Measurements from ENCODE around the gene FLNB. TPM values are rescaled to one million over a fixed set of nuclear protein-coding genes. Genes with fewer than 3 reads are reported as not detected.

FLNB gene
- total RNA-seq, 1 donor from 2014 or later = 4.4 TPM

- DNase-seq (ENCODE audit: low read depth) = peak; percentile 35
Observed at GRCh38 chr3:58073301-58074108, 65.3 kb downstream of the FLNB start.

DNA sequence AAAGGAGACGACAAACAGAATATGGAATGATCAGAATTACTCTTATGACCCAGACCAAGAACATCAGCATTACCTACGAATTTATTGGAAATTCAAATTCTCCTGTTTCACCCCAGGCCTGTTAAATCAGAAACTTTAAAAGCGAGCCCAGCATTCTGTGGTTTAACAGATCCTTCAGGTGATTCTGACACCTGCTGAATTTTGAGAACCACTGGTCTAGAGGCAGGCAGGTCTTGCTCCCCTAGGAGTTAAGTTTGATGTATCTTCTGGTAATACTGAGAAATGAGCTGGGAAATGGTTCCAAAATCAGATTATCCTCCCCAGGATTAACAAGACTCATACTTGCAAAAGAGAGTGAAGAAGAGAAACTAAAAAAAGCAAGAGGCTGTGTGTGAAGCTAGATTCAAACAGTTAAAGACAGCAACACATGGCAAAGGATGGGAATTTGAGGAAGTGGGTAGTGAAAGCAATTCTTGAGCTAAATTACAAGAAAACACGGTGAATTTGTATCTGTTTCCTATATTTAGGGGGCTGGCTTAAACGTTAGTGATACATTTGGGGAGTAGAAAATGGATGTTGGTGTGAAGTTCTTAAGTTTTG is 66.0 kb downstream of the FLNB start:
- DNase-seq (ENCODE audit: low read depth) = no peak

DNA sequence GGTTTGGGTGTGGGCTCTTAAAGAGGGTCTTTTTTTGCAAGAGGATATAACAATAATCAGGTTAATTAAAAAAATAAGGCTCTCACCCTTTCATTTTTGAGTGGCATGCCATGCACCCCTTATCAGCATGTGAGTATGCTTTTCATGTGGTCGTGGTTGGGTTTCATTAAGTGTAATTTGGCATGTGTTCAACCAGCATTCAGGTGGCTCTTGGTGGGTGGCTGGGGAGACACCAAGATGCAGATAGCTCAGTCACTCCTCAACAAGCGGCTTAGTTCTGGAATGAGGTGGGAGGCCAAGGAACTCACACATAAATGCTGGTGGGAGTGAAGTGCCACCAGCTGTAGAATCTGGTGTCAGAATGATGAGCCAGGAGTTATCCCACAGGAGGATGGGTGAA is 66.8 kb downstream of the FLNB start:
- DNase-seq (ENCODE audit: low read depth) = no peak

- DNase-seq (ENCODE audit: low read depth) = no peak
Observed at GRCh38 chr3:58077596-58078285, 69.5 kb downstream of the FLNB start.

DNA sequence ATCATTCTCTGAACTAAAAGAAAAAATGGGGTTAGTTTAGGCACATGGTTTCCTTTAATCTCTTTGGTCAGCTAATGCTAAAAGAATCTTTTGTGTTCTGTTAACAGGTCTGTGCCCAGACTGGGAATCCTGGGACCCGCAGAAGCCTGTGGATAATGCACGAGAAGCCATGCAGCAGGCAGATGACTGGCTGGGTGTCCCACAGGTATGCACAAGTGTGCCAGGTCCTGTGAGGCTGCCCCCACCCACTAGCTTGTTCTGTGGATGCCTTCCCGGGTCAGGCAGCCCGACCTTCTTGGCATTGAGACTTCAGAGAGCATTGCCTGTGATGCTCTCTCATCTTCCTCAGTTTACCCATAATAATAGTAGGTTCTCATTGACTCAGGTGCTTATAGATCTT is 70.4 kb downstream of the FLNB start:
- DNase-seq (ENCODE audit: low read depth) = no peak

DNA sequence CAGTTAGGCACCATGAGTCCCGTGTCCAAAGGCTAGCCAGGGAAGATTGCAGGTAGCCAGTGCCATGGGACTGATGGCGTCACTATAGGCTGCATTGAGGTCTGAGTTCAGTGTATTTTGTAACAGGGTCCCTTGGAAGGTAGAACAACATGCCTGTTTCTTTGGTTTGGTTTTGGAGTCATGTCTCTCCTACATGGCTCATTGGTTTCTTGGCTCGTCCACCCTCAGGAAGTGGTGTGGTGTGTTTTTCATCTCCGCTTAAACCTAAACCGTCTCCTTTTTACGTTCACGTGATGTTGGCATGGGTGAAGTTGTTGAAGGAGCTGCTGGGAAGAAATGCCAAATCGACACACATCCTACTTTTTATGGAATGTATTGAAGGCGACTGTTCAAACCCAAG is 71.6 kb downstream of the FLNB start:
- DNase-seq (ENCODE audit: low read depth) = no peak

DNA sequence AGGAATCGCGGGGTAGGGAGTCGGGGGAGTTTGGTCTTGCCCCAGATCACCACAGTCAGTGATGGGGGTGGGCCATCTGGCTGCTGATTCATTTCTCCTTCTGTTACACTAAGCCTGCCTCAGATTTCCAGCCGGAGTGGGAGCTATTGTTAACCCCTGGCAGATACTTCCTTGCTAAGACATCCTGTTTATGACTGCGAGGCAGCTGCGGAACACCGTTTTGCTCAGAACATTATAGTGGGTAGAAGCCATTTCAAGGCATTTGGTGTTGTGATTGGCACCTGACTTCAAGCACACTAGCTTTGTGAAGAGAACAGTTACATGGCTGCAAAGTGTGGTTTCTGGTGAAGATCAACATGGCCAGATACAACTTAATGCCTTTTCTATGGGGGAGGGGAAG is 73.8 kb downstream of the FLNB start:
- peak; percentile 60 for DNase-seq (ENCODE audit: low read depth)

- no peak for DNase-seq (ENCODE audit: low read depth)
Observed at GRCh38 chr3:58084166-58084565, 75.9 kb downstream of the FLNB start.

- DNase-seq (ENCODE audit: low read depth) = no peak
Observed at GRCh38 chr3:58084788-58085543, 76.7 kb downstream of the FLNB start.

- DNase-seq (ENCODE audit: low read depth) = peak; percentile 33
Observed at GRCh38 chr3:58085616-58086015, 77.4 kb downstream of the FLNB start.

DNA sequence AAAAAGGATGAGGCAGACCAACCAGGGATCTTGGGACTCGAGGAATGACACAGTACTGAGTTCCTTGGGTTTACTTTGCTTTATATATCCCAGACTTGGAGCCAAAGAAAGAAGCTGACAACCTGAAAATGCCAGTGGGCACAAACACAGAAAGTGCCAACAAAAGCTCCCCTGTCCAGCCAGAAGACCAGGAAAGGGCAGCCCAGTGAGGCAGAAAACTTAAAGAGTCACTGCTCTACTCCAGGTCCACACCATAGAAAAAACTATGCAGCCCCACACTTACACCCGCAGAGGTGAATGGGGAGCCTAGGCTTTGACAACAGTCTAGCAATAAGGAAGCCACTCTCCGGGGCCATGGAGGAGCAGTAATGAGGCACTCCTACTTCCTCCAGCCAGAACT is 80.3 kb downstream of the FLNB start:
- no peak for DNase-seq (ENCODE audit: low read depth)

- DNase-seq (ENCODE audit: low read depth) = no peak
Observed at GRCh38 chr3:58090351-58090750, 82.1 kb downstream of the FLNB start.

GRCh38 chr3:58092521-58092920 is 84.3 kb downstream of the FLNB start:
- DNase-seq (ENCODE audit: low read depth) = no peak

DNA sequence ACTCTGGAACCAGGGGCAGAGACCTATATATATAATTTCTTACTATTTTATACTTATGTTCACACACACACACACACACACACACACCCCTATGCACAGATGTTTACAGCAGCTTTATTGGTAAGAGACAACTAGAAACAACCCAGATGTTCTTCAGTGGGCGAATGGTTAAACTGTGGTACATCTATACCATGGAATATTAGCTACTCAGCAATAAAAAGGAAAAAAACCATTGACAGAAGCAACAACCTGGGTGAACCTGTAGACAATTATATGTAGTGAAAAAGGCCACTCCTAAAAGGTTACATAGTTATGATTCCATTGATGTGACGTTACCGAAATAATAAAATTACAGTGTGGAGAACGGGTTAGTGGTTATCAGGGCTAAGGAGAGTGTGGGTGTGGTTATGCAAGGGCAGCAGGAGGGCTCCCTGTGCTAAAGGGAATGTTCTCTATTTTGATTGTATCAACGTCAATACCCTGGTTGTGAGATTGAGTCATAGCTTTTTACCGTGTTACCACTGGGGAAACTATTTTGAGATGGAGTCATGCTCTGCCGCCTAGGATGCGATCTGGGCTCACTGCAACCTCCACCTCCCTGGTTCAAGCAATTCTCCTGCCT is 85.5 kb downstream of the FLNB start:
- peak; percentile 19 for DNase-seq (ENCODE audit: low read depth)

- DNase-seq (ENCODE audit: low read depth) = no peak
Observed at GRCh38 chr3:58094657-58095056, 86.4 kb downstream of the FLNB start.

GRCh38 chr3:58095603-58096138 is 87.4 kb downstream of the FLNB start:
- DNase-seq (ENCODE audit: low read depth) = no peak

DNA sequence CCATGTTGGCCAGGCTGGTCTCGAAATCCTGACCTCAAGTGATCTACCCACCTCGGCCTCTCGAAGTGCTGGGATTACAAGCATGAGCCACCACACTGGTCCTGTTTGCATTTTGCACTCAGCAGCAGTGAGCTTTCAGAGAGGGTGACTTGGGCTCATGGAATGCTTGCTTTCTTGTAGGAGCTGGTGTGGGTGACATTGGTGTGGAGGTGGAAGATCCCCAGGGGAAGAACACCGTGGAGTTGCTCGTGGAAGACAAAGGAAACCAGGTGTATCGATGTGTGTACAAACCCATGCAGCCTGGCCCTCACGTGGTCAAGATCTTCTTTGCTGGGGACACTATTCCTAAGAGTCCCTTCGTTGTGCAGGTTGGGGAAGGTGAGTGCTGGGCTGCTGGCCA is 90.3 kb downstream of the FLNB start:
- no peak for DNase-seq (ENCODE audit: low read depth)

GRCh38 chr3:58099865-58100264 is 91.6 kb downstream of the FLNB start:
- DNase-seq (ENCODE audit: low read depth) = no peak

DNA sequence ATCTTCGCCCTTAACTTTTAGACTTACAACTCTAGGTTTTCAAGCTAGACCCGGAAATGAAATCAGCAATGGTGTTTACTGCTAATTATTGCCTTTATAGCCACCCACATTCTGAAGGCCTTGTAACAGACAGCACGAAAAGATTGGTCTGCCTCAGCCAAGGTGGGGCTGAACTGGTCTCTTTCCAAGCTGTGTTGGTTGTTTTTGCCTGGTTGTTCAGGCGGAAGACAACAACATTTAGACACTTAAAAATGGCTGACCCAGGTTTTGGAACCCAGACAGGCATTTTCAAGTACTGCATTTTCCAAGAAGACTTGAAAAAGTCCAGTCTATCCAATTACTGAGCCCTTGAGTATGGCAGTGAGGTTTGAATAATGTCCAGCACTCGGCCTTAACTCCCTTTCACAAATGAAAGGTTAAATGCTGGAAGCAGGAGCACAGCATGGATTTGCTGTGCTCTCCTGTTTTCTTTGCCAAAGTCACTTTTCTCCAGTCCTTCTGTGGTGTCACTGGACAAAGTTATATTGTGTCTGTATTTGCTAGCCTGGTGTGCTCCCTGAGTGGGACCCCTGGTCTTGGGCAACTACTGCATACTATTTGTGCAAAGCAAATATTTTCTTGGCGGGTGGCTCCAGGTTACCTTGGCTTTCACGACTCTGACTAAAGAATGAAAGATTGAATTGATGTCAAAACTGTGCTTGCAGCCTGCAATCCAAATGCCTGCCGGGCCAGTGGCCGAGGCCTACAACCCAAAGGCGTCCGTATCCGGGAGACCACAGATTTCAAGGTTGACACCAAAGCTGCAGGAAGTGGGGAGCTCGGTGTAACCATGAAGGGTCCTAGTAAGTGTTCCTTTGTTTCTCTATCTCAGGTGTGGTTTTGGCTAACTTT is 93.5 kb downstream of the FLNB start:
- DNase-seq (ENCODE audit: low read depth) = no peak

- DNase-seq (ENCODE audit: low read depth) = no peak
Observed at GRCh38 chr3:58102390-58102750, 94.1 kb downstream of the FLNB start.
